Measurements from ENCODE around the gene MYPOP. TPM values are rescaled to one million over a fixed set of nuclear protein-coding genes. Genes with fewer than 3 reads are reported as not detected.

Gene MYPOP
- total RNA-seq, 4 donors from 2014 or later = 4.1 to 17.7 (median 14.2) TPM

GRCh38 chr19:45884682-45885555 lies 17.5 kb downstream of the MYPOP start:
- no peak for DNase-seq
- no peaks in the 10 kb centered on the region for H3K27me3 ChIP-seq
- H3K36me3 ChIP-seq = peaks cover 0 to 9% (median 0%) of the 10 kb centered on the region in 3 donors
- H3K4me3 ChIP-seq = peak overlapping the region; percentile 69 to 93 (median 78)
- H3K27ac ChIP-seq = peak overlapping the region; percentile 81 to 94 (median 90)
- no peaks in the 10 kb centered on the region for H3K9me3 ChIP-seq
- peaks cover 4 to 40% (median 24%) of the 10 kb centered on the region in 4 donors for H3K4me1 ChIP-seq
- TF ChIP-seq POLR2A (IDR thresholded peaks at IDR 0.05) = no peak
- TF ChIP-seq, protein P1, sequence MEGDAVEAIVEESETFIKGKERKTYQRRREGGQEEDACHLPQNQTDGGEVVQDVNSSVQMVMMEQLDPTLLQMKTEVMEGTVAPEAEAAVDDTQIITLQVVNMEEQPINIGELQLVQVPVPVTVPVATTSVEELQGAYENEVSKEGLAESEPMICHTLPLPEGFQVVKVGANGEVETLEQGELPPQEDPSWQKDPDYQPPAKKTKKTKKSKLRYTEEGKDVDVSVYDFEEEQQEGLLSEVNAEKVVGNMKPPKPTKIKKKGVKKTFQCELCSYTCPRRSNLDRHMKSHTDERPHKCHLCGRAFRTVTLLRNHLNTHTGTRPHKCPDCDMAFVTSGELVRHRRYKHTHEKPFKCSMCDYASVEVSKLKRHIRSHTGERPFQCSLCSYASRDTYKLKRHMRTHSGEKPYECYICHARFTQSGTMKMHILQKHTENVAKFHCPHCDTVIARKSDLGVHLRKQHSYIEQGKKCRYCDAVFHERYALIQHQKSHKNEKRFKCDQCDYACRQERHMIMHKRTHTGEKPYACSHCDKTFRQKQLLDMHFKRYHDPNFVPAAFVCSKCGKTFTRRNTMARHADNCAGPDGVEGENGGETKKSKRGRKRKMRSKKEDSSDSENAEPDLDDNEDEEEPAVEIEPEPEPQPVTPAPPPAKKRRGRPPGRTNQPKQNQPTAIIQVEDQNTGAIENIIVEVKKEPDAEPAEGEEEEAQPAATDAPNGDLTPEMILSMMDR (IDR thresholded peaks at IDR 0.05) = no peak

- H3K4me1 ChIP-seq = peaks cover 4 to 40% (median 24%) of the 10 kb centered on the region in 4 donors
- TF ChIP-seq POLR2A (IDR thresholded peaks at IDR 0.05) = no peak
- TF ChIP-seq, protein P1 (IDR thresholded peaks at IDR 0.05) = no peak
- no peak for DNase-seq
- peak overlapping the region in 2 of 4 donors; percentile 69 to 81 for H3K4me3 ChIP-seq
- peaks cover 0 to 9% (median 0%) of the 10 kb centered on the region in 3 donors for H3K36me3 ChIP-seq
- H3K27ac ChIP-seq = peak overlapping the region in 1 of 4 donors; percentile 36
- no peaks in the 10 kb centered on the region for H3K27me3 ChIP-seq
- no peaks in the 10 kb centered on the region for H3K9me3 ChIP-seq
Observed at GRCh38 chr19:45883881-45884681, 18.3 kb downstream of the MYPOP start.

- Histone ChIP-seq H3K27ac (peak overlapping the region in 1 of 4 donors; percentile 36), H3K27me3 (no peaks in the 10 kb centered on the region), H3K4me3 (peak overlapping the region in 2 of 4 donors; percentile 69 to 81), H3K9me3 (no peaks in the 10 kb centered on the region), H3K36me3 (peaks cover 0 to 9% (median 0%) of the 10 kb centered on the region in 3 donors), H3K4me1 (peaks cover 4 to 42% (median 24%) of the 10 kb centered on the region in 4 donors)
- DNase-seq = no peak
- TF ChIP-seq, protein P1 (IDR thresholded peaks at IDR 0.05) = peak in 2 of 6 experiments; percentile 17 to 32
- TF ChIP-seq POLR2A (IDR thresholded peaks at IDR 0.05) = no peak
Observed at GRCh38 chr19:45883586-45883880, 18.9 kb downstream of the MYPOP start.

- no peaks in the 10 kb centered on the region for H3K27me3 ChIP-seq
- peaks cover 4 to 48% (median 24%) of the 10 kb centered on the region in 4 donors for H3K4me1 ChIP-seq
- H3K9me3 ChIP-seq = no peaks in the 10 kb centered on the region
- peak overlapping the region; percentile 31 to 92 (median 79) for H3K27ac ChIP-seq
- TF ChIP-seq POLR2A (IDR thresholded peaks at IDR 0.05) = peak; percentile 68 to 88
- TF ChIP-seq, protein P1 (IDR thresholded peaks at IDR 0.05) = peak; percentile 88 to 100 (median 98)
- DNase-seq = peak; percentile 79 to 94 (median 93)
- H3K4me3 ChIP-seq = peak overlapping the region; percentile 7 to 81 (median 51)
- H3K36me3 ChIP-seq = peaks cover 0 to 9% (median 0%) of the 10 kb centered on the region in 3 donors
Observed at GRCh38 chr19:45882652-45883585, 19.5 kb downstream of the MYPOP start.
